SJCRH30 (cell line): ENCODE measurements around the gene TMCC1. TPM values are rescaled to one million over a fixed set of nuclear protein-coding genes. Genes with fewer than 3 reads are reported as not detected.
A peak's percentile ranks its signal among the peaks of the same experiment; 100 is the strongest.
"Not testable (repeated sequence)": the region's sequence is repeated elsewhere in the genome, so short reads cannot be mapped to it uniquely, and the experiment has no call there.

Source experiments
- DNase-seq, 2 experiments: peaks; one replicate each; pipeline ENCODE4 v3.0.0-alpha.2; 2015 to 2020
- H3K27ac ChIP-seq: fragments of 250-450 bp; sonication (Bioruptor Pico); 2 replicates; pipeline ENCODE4 v1.5.1; 2020; ENCODE audit warnings: mild to moderate bottlenecking, moderate library complexity
- H3K27me3 ChIP-seq: fragments of 250-450 bp; sonication (Bioruptor Pico); 2 replicates; pipeline ENCODE4 v1.5.1; 2020; ENCODE audit warnings: mild to moderate bottlenecking, moderate library complexity
- H3K36me3 ChIP-seq: fragments of 250-450 bp; sonication (Bioruptor Pico); 2 replicates; pipeline ENCODE4 v1.5.1; 2020; ENCODE audit warnings: mild to moderate bottlenecking, moderate library complexity
- H3K4me1 ChIP-seq: fragments of 250-450 bp; sonication (Bioruptor Pico); 2 replicates; pipeline ENCODE4 v1.5.1; 2020; ENCODE audit warnings: mild to moderate bottlenecking, moderate library complexity
- H3K4me3 ChIP-seq: fragments of 250-450 bp; sonication (Bioruptor Pico); 2 replicates; pipeline ENCODE4 v1.5.1; 2020; ENCODE audit warnings: mild to moderate bottlenecking, moderate library complexity
- H3K9me3 ChIP-seq: fragments of 250-450 bp; sonication (Bioruptor Pico); replicated peaks from 2 replicates; pipeline ENCODE4 v1.5.1; 2020; ENCODE audit warnings: mild to moderate bottlenecking, moderate library complexity
- total RNA-seq: library from RNA; depleted of rRNA; stranded (reverse); fragments of >200 nt; shearing (Covaris generic); gene quantifications from 2 replicates; pipeline ENCODE4 v1.2.3, GENCODE V29; 2014

The TMCC1 gene
- total RNA-seq, 1 experiment from 2014 or later: 22.1 TPM

DNA sequence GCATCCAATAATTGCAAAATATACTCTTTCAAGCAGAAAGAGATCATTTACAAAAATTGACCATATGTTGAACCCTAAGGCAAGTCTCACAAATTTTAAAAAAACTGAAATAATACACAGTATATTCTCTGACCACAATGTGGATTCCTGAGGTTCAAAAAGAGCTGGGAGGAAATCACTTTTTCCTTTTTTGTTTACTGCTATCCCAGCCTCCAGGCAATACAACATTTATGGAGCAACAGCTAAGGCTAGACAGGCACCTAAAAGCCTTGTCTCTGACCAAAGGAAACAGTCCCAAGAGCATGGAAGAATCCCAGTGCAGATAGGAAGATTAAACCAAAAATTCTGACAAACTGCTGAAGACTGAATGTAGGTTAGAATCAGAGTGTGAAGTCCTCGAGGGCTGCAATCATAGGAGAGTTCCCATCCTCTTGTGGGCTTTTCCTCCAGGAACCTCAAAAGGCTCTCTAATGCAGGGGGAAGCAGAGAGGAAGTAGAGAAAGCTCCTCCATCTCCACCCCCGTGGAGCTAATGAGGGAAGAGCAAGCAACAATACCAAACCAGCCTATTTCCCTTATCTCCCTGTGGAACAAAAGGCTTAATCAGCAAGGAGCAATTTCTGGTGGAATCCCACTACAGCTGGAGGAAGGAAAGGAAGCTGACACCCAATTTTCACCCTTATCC, 57.0 kb downstream of the TMCC1 start:
- H3K9me3 ChIP-seq: no peaks in the 10 kb centered on the region
- H3K27ac ChIP-seq: no peak overlapping the region
- H3K36me3 ChIP-seq: no peaks in the 10 kb centered on the region; the same call in 1 of the 2 replicates
- H3K4me3 ChIP-seq: no peak overlapping the region
- DNase-seq: peak in 1 of 2 experiments; percentile 43
- H3K27me3 ChIP-seq: no peaks in the 10 kb centered on the region
- peaks cover 18% of the 10 kb centered on the region for H3K4me1 ChIP-seq

DNA sequence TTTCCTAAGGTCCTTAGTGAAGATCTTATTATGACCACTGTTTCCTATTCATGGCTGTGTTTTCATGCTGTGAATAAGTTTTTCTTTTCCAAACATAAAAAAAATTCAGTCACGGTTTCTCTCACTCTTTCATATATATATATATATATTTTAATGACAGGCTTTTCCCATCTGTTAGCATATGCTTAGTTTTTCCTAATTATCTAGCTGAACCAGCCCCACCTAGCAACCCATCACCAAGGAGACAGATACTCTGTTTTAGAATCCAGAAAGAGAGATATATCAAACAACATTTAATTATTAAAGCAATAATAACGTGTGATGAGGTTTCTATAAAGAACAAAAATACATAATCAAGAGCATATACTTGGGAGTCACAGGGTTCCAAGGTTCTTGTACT, 58.3 kb downstream of the TMCC1 start:
- Histone ChIP-seq H3K36me3 (no peaks in the 10 kb centered on the region), H3K27ac (no peak overlapping the region), H3K9me3 (no peaks in the 10 kb centered on the region), H3K4me1 (peaks cover 18% of the 10 kb centered on the region), H3K27me3 (no peaks in the 10 kb centered on the region), H3K4me3 (no peak overlapping the region)
- DNase-seq: no peak

DNA sequence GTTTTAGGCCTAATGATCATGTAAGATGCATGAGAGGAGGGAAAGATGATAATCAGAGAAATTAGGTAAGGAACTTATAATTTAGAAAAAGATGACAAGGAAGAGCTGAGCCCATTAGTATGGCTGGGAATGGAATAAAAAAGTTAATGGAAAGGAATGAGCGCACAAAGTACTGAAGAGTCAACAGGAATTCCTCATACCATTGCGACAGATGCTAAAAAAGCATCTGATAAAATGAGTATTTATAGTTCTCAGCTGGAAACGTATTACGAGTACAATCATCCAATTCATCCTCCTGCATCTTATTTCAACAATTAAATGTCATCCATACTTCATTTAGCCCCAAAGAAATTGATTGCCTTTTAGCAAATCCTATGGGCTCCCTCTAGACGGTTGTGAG, 58.9 kb downstream of the TMCC1 start:
- Histone ChIP-seq H3K9me3 (no peaks in the 10 kb centered on the region), H3K4me3 (no peak overlapping the region), H3K36me3 (no peaks in the 10 kb centered on the region), H3K27me3 (no peaks in the 10 kb centered on the region), H3K4me1 (peaks cover 21% of the 10 kb centered on the region), H3K27ac (no peak overlapping the region)
- DNase-seq: no peak

DNA sequence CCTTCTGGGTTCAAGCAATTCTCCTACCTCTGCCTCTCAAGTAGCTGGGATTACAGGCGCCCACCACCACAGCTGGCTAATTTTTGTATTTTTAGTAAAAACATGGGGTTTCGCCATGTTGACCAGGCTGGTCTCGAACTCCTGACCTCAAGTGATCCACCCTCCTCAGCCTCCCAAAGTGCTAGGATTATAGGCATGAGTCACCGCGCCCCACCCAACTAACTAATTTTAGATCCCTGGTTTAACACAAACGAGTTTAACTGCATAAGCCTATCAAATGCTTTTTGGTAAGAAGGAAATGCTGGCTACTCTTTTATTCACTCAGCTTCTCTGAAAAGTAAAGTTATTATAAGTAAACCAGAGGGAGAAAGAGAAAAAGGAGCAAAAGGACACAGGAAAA, 61.6 kb downstream of the TMCC1 start:
- H3K27ac ChIP-seq, H3K4me3 ChIP-seq, H3K27me3 ChIP-seq, H3K9me3 ChIP-seq, DNase-seq, H3K36me3 ChIP-seq: not testable (repeated sequence)
- peaks cover 25% of the 10 kb centered on the region for H3K4me1 ChIP-seq

DNA sequence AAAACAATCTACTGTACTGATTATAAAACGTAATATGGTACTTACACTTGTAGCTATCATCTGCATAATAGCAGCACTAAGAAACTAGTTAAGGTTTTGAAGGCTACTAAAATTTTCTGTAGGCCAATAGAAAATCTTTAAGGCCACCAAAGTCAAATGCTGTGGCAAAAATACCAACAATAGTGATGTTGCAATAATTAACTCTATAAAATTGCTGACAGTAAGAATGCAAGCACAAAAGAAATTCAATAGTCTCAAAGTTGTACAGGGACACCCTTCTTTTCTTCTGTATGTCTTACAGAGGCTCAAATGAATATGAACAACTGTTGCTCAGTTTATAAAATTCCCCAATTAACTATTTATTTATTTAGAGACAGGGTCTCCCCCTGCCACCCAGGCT, 62.0 kb downstream of the TMCC1 start:
- Histone ChIP-seq H3K36me3 (no peaks in the 10 kb centered on the region), H3K4me1 (peaks cover 20% of the 10 kb centered on the region), H3K9me3 (no peaks in the 10 kb centered on the region), H3K27ac (no peak overlapping the region), H3K4me3 (no peak overlapping the region), H3K27me3 (no peaks in the 10 kb centered on the region)
- no peak for DNase-seq

DNA sequence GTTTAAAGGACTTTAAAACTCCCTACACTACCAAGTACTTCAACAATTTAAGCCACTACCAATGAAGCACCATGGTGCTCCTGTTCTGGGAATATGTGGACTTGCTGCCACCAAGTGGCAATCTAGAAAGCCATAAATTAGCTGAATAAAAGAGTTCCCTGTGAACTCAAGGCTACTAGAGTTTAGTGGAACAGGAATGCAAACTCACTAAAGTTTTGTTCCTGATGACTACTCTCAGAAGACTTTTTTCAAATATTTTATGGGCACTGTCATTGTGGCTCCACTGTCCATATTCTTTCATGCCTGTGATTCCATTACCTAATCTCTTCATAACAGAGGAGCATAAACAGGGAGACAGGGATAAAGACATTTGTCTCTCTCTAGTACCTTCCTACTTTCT, 63.9 kb downstream of the TMCC1 start:
- no peaks in the 10 kb centered on the region for H3K9me3 ChIP-seq
- H3K4me1 ChIP-seq: peaks cover 14% of the 10 kb centered on the region; the same call in 1 of the 2 replicates
- H3K27me3 ChIP-seq: no peaks in the 10 kb centered on the region
- H3K4me3 ChIP-seq: no peak overlapping the region
- no peak overlapping the region for H3K27ac ChIP-seq
- peak; percentile 50 to 78 for DNase-seq
- H3K36me3 ChIP-seq: no peaks in the 10 kb centered on the region

DNA sequence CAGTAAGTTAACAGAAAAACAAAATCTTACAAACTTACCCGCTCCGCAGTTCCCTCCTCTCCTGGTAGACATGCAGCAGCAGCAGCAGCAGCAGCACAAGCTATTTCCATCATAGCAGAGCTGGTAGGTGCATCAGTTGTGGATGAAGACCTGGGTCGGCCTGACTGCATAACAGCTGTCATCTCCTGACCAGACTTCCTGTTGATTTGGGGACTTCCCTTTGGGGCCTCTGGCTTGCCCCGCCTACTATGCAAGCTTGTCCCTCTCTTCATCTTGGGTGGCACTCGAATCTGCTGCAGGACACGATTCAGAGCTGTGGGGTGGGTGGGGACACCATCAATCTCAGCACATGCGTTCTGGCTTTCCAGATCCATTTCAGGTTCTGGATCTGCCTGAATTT, 65.7 kb downstream of the TMCC1 start:
- H3K27me3 ChIP-seq: no peaks in the 10 kb centered on the region
- no peak overlapping the region for H3K27ac ChIP-seq
- H3K4me1 ChIP-seq: peaks cover 24% of the 10 kb centered on the region
- DNase-seq: peak; percentile 11 to 40
- H3K9me3 ChIP-seq: no peaks in the 10 kb centered on the region
- no peak overlapping the region for H3K4me3 ChIP-seq
- H3K36me3 ChIP-seq: no peaks in the 10 kb centered on the region

DNA sequence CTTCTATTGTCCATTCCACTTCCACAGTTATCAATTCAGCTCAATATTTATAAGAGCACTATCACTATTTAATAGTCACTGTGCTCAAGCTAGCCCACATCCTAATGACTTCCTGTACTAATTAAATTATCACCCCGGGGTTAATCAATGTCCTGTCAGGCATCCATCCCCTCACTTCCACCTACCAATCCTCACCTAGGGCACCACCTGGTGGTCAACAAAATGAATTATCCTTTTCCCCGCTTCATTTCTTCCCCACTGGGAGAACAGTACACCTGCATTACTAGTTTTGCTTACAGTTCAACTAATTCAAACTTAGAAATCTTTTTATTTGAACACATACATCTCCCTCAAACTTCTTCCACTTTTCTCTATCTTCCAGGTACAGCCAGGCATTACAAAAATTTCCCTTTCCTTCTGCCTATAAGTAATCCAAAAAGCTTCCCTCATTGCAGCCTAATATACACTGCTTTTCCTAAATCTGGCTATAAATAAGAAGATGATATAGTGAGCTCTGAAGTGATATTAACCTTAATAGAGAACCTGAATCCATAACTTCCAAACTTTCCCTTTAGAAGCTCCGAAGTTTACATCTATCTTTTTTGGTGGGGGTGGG, 68.5 kb downstream of the TMCC1 start:
- Histone ChIP-seq H3K27ac (no peak overlapping the region), H3K4me1 (peaks cover 24% of the 10 kb centered on the region), H3K27me3 (no peaks in the 10 kb centered on the region), H3K9me3 (no peaks in the 10 kb centered on the region), H3K4me3 (no peak overlapping the region), H3K36me3 (no peaks in the 10 kb centered on the region; the same call in 1 of the 2 replicates)
- peak; percentile 55 to 76 for DNase-seq

DNA sequence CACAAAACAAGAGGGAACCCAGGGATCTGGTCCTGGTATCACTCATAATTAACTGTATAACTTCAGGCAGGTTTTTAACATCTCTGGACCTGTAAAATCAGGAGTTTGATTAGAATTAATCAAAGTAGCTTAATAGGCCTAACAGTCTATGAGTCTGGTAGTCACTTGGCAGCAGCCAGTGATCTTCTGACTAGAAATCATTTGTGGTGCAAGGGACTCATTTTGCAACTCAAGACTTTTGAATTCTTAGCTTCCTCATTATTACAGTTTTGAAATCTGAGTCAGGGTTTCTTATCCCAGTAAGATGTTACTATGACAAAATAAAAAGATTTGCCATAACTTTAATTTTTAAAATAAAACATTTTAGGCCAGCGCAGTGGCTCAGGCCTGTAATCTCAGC, 70.8 kb downstream of the TMCC1 start:
- H3K4me1 ChIP-seq: peaks cover 16% of the 10 kb centered on the region
- H3K27me3 ChIP-seq: no peaks in the 10 kb centered on the region
- DNase-seq: no peak
- H3K4me3 ChIP-seq: no peak overlapping the region
- no peaks in the 10 kb centered on the region; the same call in 1 of the 2 replicates for H3K36me3 ChIP-seq
- no peak overlapping the region for H3K27ac ChIP-seq
- no peaks in the 10 kb centered on the region for H3K9me3 ChIP-seq

DNA sequence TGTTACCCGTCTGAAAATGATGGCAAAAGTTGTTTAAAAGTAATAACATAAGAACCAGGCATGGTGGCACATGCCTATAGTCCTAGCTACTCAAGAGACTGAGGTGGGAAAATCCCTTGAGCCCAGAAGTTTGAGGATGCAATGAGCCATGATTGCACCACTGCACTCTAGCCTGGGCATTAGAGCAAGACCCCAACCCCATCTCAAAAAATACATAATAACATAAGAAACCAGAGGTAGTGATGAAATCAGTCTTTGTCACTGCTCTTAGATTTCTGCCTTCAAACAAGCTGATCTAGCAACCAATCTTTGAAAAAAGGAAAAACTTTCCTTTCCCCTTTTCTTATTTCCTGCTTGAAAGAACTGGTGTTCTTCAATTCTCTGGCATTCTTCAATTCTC, 71.3 kb downstream of the TMCC1 start:
- Histone ChIP-seq H3K27ac (no peak overlapping the region), H3K36me3 (no peaks in the 10 kb centered on the region; the same call in 1 of the 2 replicates), H3K27me3 (no peaks in the 10 kb centered on the region), H3K9me3 (no peaks in the 10 kb centered on the region), H3K4me1 (peaks cover 11% of the 10 kb centered on the region), H3K4me3 (no peak overlapping the region)
- DNase-seq: no peak

DNA sequence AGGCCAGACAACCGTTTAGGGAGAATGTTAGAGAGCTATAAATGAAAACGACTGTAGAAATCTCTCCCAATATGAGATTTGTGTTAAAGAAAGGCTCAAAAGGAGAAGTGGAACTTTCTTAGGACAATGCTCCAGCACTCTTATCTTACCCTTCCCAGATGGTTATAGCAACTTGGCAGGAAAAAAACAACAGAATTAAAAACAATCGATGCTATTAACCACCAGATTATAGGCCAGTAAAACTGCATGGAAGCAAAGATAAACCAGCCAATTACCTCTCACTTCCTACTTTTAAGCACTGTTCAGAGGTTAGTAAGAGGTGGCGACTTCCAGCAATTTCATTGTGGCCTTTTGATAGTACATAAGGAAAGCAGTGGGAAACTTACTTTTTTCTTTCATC, 72.9 kb downstream of the TMCC1 start:
- H3K27ac ChIP-seq: no peak overlapping the region
- H3K27me3 ChIP-seq: no peaks in the 10 kb centered on the region
- no peak overlapping the region for H3K4me3 ChIP-seq
- H3K4me1 ChIP-seq: peaks cover 11% of the 10 kb centered on the region
- DNase-seq: no peak
- no peaks in the 10 kb centered on the region; the same call in 1 of the 2 replicates for H3K36me3 ChIP-seq
- H3K9me3 ChIP-seq: no peaks in the 10 kb centered on the region

DNA sequence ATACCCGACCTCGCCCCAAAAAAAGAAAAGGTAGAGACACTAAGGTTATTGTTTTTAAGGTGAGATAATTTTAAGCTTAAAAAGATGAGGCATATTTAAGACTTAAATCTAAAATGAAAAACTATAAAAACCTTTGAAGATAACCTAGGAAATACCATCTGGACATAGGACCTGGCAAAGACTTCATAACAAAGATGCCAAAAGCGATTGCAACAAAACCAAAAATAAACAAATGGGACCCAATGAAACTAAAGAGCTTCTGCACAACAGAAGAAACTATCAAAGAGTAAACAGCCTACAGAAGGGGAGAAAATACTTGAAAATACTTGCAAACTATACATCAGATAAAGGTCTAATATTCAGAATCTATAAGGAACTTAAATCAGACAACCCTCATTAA, 80.9 kb downstream of the TMCC1 start:
- Histone ChIP-seq H3K27ac (no peak overlapping the region), H3K27me3 (no peaks in the 10 kb centered on the region), H3K4me1 (no peaks in the 10 kb centered on the region), H3K36me3 (peaks cover 2% of the 10 kb centered on the region), H3K9me3 (no peaks in the 10 kb centered on the region), H3K4me3 (no peak overlapping the region)
- no peak for DNase-seq

DNA sequence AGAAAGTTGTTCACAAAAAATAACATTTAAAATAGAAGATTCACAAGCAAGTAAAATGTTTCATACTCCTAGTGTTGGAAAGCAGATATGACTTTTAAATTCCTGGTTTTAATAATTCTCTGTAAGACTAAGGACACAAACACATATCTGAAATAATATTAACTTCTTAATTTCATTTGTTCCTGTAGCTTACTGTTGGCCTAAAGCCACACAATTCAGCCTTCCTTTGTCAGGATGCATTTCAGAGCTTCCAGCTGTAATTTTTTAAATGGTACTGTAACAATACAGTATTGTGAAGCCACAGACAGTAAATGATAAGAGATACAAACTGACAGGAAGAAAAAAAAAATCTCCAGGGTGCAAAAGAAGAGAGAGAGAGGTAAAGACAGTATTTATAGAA, 84.2 kb downstream of the TMCC1 start:
- H3K36me3 ChIP-seq: peaks cover 2% of the 10 kb centered on the region
- no peaks in the 10 kb centered on the region for H3K9me3 ChIP-seq
- H3K27ac ChIP-seq: no peak overlapping the region

DNA sequence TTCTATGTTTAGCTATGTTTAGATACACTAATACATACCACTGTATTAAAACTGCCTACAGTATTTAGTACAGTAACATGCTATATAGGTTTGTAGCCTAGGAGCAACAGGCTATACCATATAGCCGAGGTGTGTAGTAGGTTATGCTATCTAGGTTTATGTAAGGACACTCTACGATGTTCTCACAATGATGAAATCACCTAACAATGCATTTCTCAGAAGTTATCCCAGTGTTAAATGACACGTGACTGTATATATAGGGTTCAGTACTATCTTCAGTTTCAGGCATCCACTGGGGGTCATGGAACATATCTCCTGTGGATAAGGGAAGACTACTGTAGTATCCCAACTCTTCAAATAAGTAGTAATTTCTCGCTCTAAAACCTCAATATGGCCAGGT, 97.4 kb downstream of the TMCC1 start:
- H3K4me1 ChIP-seq: peaks cover 14% of the 10 kb centered on the region
- no peaks in the 10 kb centered on the region for H3K27me3 ChIP-seq
- H3K9me3 ChIP-seq: no peaks in the 10 kb centered on the region
- no peaks in the 10 kb centered on the region; the same call in none of the 2 replicates for H3K36me3 ChIP-seq
- H3K4me3 ChIP-seq: no peak overlapping the region
- no peak overlapping the region for H3K27ac ChIP-seq
- DNase-seq: no peak

More for the DNA sequence above, 84.2 kb downstream of the TMCC1 start:
- Histone ChIP-seq H3K4me1 (no peaks in the 10 kb centered on the region), H3K27me3 (no peaks in the 10 kb centered on the region), H3K4me3 (no peak overlapping the region)
- no peak for DNase-seq

DNA sequence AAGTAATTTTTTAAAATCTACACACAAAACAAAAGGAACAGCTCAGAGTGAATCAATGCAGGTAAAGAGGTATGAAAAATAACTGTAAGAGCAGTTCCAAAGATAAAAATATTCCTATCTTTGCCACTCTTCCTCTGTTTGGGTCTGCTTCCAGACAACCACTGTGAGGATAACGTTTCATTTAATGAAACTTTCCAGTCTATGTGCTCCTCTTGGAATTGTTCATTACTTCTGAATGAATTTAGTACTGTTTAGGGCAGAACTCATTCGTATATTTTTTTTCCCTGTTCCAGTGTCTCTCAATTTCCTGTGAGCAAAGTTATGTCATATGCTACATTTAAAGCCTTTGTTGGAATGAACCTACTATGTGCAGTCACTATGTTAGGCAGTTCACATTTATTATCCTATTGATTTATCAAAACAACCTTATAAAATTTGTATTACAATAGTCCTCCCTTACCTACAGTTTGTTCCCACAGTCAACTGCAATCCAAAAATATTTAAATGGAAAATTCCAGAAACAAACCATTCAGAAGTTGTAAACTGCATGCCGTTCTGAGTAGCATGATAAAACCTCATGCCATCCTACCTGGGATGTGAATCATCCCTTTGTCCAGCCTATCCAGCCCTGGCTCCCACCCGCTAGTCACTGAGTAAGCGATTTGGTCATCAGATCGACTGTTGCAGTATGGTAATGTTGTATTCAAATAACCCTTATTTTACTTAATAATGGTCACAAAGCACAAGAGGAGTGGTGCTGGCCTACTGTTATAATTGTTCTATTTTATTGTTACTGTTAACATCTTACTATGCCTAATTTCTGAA, 98.1 kb downstream of the TMCC1 start:
- no peak for DNase-seq
- Histone ChIP-seq H3K36me3 (no peaks in the 10 kb centered on the region; the same call in none of the 2 replicates), H3K4me3 (peak overlapping the region; percentile 38; the same call in 1 of the 2 replicates), H3K9me3 (no peaks in the 10 kb centered on the region), H3K27ac (peak overlapping the region; percentile 56), H3K4me1 (peaks cover 14% of the 10 kb centered on the region), H3K27me3 (no peaks in the 10 kb centered on the region)
